Mucosa of descending colon (tissue), 3 donors: ENCODE measurements around the gene MAN2A2. TPM values are rescaled to one million over a fixed set of nuclear protein-coding genes. Genes with fewer than 3 reads are reported as not detected.

Experiments
- ATAC-seq: fragments of 200-7000 bp; cut with Tn5 transposase; one replicate; pipeline ENCODE4 v1.9.1; 2020; ENCODE audit warnings: mild to moderate bottlenecking, moderate library complexity
- DNase-seq, 3 donors: peaks; one replicate each; pipeline ENCODE4 v3.0.0-alpha.2; 2020
- H3K36me3 ChIP-seq: fragments of 200-600 bp; one replicate; pipeline ENCODE4 v1.8.0; 2021; ENCODE audit warnings: low read depth, mild to moderate bottlenecking
- H3K4me1 ChIP-seq: fragments of 200-600 bp; one replicate; pipeline ENCODE4 v1.8.0; 2021; ENCODE audit warnings: low read depth, mild to moderate bottlenecking
- H3K4me3 ChIP-seq: fragments of 200-600 bp; one replicate; pipeline ENCODE4 v1.8.0; 2021; ENCODE audit warnings: mild to moderate bottlenecking
- H3K9me3 ChIP-seq: fragments of 200-600 bp; one replicate; pipeline ENCODE4 v1.8.0; 2021; ENCODE audit warnings: mild to moderate bottlenecking
- intact Hi-C, 2 donors: fragments of 100-400 bp; cut with DNase I in 1 of 2; cut with micrococcal nuclease in 1 of 2; formaldehyde crosslinking; loops; one replicate each; pipeline versions ENCODE4 v1.11.0 to v1.11.1; 2022; cut with DNase I, micrococcal nuclease
- total RNA-seq, 3 donors: library from RNA; stranded (reverse); fragmentation: NEBNext Ultra II Directional in 2 of 3; extraction: Animal tissue kit (Norgen Biotek cat#: 25700) in 2 of 3; gene quantifications; one replicate each; pipeline versions ENCODE4 v1.2.1 to v1.2.4, GENCODE V29; 2021 to 2023
- TF ChIP-seq, protein P1 (sequence below): fragments of 200-600 bp; IDR thresholded peaks from one replicate; pipeline ENCODE4 v1.8.0; 2022; ENCODE audit warnings: antibody characterized with exemption, mild to moderate bottlenecking
- donor health status: DM: no; HTN: no; CAD: no; lungs with moderate emphysema.
- donor health status: DM: no; HTN: no; CAD: no.
- donor health status: DM: no; HTN: yes; CAD: no.

MAN2A2 gene
- total RNA-seq, 3 donors from 2014 or later = 50.9 to 75.8 (median 75.3) TPM

GRCh38 chr15:90869601-90870353 lies 33.3 kb upstream of the MAN2A2 start:
- peaks cover 36% of the 10 kb centered on the region for H3K4me1 ChIP-seq
- TF ChIP-seq, protein P1, sequence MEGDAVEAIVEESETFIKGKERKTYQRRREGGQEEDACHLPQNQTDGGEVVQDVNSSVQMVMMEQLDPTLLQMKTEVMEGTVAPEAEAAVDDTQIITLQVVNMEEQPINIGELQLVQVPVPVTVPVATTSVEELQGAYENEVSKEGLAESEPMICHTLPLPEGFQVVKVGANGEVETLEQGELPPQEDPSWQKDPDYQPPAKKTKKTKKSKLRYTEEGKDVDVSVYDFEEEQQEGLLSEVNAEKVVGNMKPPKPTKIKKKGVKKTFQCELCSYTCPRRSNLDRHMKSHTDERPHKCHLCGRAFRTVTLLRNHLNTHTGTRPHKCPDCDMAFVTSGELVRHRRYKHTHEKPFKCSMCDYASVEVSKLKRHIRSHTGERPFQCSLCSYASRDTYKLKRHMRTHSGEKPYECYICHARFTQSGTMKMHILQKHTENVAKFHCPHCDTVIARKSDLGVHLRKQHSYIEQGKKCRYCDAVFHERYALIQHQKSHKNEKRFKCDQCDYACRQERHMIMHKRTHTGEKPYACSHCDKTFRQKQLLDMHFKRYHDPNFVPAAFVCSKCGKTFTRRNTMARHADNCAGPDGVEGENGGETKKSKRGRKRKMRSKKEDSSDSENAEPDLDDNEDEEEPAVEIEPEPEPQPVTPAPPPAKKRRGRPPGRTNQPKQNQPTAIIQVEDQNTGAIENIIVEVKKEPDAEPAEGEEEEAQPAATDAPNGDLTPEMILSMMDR = no peak
- intact Hi-C loops = loop anchor here in 1 of 2 donors (10.0 kb wide), 1 partner anchor 155 kb away; the partner anchor contains the start of gene BLM
- no peak overlapping the region for H3K4me3 ChIP-seq
- ATAC-seq (peak; percentile 50), DNase-seq (peak; percentile 55 to 75 (median 61))
- H3K36me3 ChIP-seq = no peaks in the 10 kb centered on the region
- H3K9me3 ChIP-seq = no peaks in the 10 kb centered on the region

DNA sequence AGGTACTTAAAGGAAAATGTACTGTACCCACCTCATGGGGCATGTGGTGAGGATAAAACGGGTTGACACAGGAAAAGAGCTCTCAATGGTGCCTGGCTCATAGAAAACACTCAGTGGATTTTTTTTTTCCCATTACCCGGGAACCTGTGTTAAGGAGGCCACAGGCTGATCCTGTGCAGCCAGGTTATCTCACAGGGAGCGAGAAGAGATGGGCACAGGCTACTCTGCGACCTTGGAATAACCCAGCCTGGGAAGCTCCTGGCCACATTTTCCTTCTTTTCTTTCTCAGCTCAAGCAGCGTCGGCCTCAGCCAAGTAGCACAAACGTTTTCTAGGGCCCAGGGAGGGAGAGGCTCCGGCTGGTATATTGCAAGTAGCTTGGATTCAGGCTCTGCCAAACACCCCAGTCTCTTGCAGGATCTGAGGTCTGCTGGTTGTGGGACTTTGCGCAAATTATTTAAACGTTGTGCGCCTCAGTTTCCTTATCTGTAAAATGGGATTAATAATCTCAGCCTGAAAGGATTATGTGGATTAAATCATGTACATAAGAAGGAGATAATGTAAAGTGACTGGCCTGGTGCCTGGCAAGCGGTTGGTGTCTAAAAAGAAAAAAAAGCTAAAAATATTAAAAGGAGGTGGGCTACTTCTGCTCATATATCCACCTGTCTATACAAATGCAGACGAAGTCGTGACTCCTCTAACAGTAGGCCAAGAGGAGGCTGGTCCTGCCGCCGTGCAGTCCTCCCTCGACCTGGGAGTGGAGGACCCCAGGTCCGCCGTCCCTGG lies 32.6 kb upstream of the MAN2A2 start:
- H3K4me1 ChIP-seq = peaks cover 36% of the 10 kb centered on the region
- DNase-seq = peak in 1 of 3 donors; percentile 36

GRCh38 chr15:90871139-90871715 lies 31.9 kb upstream of the MAN2A2 start:
- Histone ChIP-seq H3K4me3 (peak overlapping the region; percentile 82), H3K9me3 (no peaks in the 10 kb centered on the region), H3K4me1 (peaks cover 36% of the 10 kb centered on the region), H3K36me3 (no peaks in the 10 kb centered on the region)
- peak; percentile 21 for ATAC-seq
- TF ChIP-seq, protein P1 = no peak
- intact Hi-C loops = loop anchor here in 1 of 2 donors (10.0 kb wide), 1 partner anchor 156 kb away; the partner anchor contains the start of gene BLM
- peak in 2 of 3 donors; percentile 39 to 71 for DNase-seq

More for the DNA sequence above, 32.6 kb upstream of the MAN2A2 start:
- Histone ChIP-seq H3K9me3 (no peaks in the 10 kb centered on the region), H3K4me3 (peak overlapping the region; percentile 82), H3K36me3 (no peaks in the 10 kb centered on the region)
- peak; percentile 7 for ATAC-seq
- intact Hi-C loops = loop anchor here in 1 of 2 donors (10.0 kb wide), 1 partner anchor 156 kb away; the partner anchor contains the start of gene BLM
- TF ChIP-seq, protein P1 = no peak

DNA sequence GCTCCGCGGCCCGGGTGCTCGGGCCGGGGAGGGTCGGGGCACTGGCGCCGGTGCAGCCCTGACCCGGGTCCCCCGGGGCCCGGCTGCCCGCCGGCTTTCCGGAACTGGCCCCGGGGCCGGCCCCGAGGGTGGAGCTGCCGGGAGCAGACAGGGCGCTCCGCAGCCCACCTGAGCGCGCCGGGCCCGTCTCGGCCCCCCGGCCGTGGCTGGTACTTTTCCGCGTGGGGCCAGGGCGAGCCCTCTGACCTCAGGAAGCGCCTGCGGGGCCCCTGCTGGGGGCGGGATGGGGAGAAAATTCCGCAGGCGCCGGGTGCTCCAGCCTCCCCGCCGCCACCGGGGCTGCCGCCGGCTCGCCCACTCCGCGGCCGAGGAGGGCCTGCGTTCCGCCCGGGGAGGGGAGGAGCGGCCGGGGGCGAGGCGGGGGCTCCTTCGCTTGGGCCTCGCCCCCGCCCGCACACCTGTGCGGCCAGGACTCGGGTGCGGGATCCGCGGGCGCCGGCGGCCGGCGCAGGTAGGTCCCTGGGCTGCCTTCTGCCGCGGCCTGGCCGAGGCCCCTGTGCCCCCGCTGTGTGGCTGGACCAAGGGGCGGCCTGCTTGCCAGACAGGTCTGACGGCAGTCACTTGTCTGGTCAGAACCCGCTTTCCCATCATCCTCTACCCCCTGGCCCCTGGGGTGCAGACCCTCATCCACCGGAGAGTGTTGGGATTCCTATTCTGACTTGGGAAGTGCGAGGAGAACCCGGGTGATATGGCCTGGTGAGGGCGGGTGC lies 31.2 kb upstream of the MAN2A2 start:
- H3K36me3 ChIP-seq = no peaks in the 10 kb centered on the region
- ATAC-seq (peak; percentile 42), DNase-seq (peak in 2 of 3 donors; percentile 47 to 67)
- TF ChIP-seq, protein P1 = no peak
- intact Hi-C loops = loop anchor here in 1 of 2 donors (10.0 kb wide), 1 partner anchor 157 kb away; the partner anchor contains the start of gene BLM
- no peaks in the 10 kb centered on the region for H3K9me3 ChIP-seq
- H3K4me1 ChIP-seq = peaks cover 36% of the 10 kb centered on the region
- peak overlapping the region; percentile 82 for H3K4me3 ChIP-seq
